Measurements from ENCODE around the gene NAALADL2. TPM values are rescaled to one million over a fixed set of nuclear protein-coding genes. Genes with fewer than 3 reads are reported as not detected.

NAALADL2 gene
- total and polyA plus RNA-seq, 4 donors: 0.28 to 4.6 (median 3.1) TPM

GRCh38 chr3:175571096-175571495 is 712.0 kb downstream of the NAALADL2 start (continued):
- no peak for TF ChIP-seq CTCF (IDR thresholded peaks at IDR 0.05; ENCODE audit: low read depth, low read length, missing input control)

GRCh38 chr3:175573226-175573625 is 714.1 kb downstream of the NAALADL2 start:
- Histone ChIP-seq H3K4me1 (ENCODE audit: control insufficient read depth in 4 of 4, insufficient read depth in 4 of 4, low read length in 3 of 4) (no peaks in the 10 kb centered on the region), H3K36me3 (ENCODE audit: control insufficient read depth in 4 of 4, insufficient read depth in 3 of 4, low read depth in 1 of 4, low read length in 3 of 4) (no peaks in the 10 kb centered on the region), H3K27ac (ENCODE audit: low read depth in 1 of 2, low read length in 2 of 2) (no peak overlapping the region), H3K27me3 (ENCODE audit: control insufficient read depth in 4 of 4, insufficient read depth in 4 of 4, low read length in 3 of 4) (no peaks in the 10 kb centered on the region), H3K9me3 (ENCODE audit: control insufficient read depth in 4 of 4, low read length in 3 of 4) (no peaks in the 10 kb centered on the region), H3K9ac (ENCODE audit: low read depth in 1 of 2, low read length in 2 of 2) (no peak overlapping the region), H3K4me3 (ENCODE audit: low read depth in 1 of 3, low read length in 3 of 3) (no peak overlapping the region)
- no peak for DNase-seq (ENCODE audit: low spot score)
- no peak for TF ChIP-seq YY1 (IDR thresholded peaks at IDR 0.05)
- TF ChIP-seq EGR1 (IDR thresholded peaks at IDR 0.05; ENCODE audit: low read depth in 2 of 2): no peak
- TF ChIP-seq SP1 (IDR thresholded peaks at IDR 0.05): no peak
- TF ChIP-seq JUND (IDR thresholded peaks at IDR 0.05): no peak
- no peak for TF ChIP-seq FOXA1 (IDR thresholded peaks at IDR 0.05)
- TF ChIP-seq, protein P1, sequence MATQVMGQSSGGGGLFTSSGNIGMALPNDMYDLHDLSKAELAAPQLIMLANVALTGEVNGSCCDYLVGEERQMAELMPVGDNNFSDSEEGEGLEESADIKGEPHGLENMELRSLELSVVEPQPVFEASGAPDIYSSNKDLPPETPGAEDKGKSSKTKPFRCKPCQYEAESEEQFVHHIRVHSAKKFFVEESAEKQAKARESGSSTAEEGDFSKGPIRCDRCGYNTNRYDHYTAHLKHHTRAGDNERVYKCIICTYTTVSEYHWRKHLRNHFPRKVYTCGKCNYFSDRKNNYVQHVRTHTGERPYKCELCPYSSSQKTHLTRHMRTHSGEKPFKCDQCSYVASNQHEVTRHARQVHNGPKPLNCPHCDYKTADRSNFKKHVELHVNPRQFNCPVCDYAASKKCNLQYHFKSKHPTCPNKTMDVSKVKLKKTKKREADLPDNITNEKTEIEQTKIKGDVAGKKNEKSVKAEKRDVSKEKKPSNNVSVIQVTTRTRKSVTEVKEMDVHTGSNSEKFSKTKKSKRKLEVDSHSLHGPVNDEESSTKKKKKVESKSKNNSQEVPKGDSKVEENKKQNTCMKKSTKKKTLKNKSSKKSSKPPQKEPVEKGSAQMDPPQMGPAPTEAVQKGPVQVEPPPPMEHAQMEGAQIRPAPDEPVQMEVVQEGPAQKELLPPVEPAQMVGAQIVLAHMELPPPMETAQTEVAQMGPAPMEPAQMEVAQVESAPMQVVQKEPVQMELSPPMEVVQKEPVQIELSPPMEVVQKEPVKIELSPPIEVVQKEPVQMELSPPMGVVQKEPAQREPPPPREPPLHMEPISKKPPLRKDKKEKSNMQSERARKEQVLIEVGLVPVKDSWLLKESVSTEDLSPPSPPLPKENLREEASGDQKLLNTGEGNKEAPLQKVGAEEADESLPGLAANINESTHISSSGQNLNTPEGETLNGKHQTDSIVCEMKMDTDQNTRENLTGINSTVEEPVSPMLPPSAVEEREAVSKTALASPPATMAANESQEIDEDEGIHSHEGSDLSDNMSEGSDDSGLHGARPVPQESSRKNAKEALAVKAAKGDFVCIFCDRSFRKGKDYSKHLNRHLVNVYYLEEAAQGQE (IDR thresholded peaks at IDR 0.05): no peak
- TF ChIP-seq GABPA (IDR thresholded peaks at IDR 0.05 in 1 of 2, conservative IDR thresholded peaks at IDR 0.05 in 1 of 2): no peak
- TF ChIP-seq, protein P2, sequence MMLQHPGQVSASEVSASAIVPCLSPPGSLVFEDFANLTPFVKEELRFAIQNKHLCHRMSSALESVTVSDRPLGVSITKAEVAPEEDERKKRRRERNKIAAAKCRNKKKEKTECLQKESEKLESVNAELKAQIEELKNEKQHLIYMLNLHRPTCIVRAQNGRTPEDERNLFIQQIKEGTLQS (IDR thresholded peaks at IDR 0.05): no peak
- TF ChIP-seq RXRA (IDR thresholded peaks at IDR 0.05): no peak
- TF ChIP-seq, protein P3, sequence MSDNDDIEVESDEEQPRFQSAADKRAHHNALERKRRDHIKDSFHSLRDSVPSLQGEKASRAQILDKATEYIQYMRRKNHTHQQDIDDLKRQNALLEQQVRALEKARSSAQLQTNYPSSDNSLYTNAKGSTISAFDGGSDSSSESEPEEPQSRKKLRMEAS (IDR thresholded peaks at IDR 0.05): no peak
- no peak for TF ChIP-seq CTCF (IDR thresholded peaks at IDR 0.05; ENCODE audit: low read depth, low read length, missing input control)
- TF ChIP-seq FOXA2 (IDR thresholded peaks at IDR 0.05): no peak
- no peak for TF ChIP-seq HNF4G (IDR thresholded peaks at IDR 0.05)
- no peak for TF ChIP-seq NR2F2 (IDR thresholded peaks at IDR 0.05)
- TF ChIP-seq TAF1 (conservative IDR thresholded peaks at IDR 0.05): no peak
- no peak for TF ChIP-seq HNF4A (conservative IDR thresholded peaks at IDR 0.05)
- TF ChIP-seq, protein P4, sequence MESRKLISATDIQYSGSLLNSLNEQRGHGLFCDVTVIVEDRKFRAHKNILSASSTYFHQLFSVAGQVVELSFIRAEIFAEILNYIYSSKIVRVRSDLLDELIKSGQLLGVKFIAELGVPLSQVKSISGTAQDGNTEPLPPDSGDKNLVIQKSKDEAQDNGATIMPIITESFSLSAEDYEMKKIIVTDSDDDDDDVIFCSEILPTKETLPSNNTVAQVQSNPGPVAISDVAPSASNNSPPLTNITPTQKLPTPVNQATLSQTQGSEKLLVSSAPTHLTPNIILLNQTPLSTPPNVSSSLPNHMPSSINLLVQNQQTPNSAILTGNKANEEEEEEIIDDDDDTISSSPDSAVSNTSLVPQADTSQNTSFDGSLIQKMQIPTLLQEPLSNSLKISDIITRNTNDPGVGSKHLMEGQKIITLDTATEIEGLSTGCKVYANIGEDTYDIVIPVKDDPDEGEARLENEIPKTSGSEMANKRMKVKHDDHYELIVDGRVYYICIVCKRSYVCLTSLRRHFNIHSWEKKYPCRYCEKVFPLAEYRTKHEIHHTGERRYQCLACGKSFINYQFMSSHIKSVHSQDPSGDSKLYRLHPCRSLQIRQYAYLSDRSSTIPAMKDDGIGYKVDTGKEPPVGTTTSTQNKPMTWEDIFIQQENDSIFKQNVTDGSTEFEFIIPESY (IDR thresholded peaks at IDR 0.05): no peak
- TF ChIP-seq RAD21 (IDR thresholded peaks at IDR 0.05): no peak
- WGBS: 89% methylated on average over 2 of the region's 2 CpGs

Measured in liver (tissue), 9 donors.